Peyer's patch (tissue), 4 donors: Measurements from ENCODE around the gene ARID5A. TPM values are rescaled to one million over a fixed set of nuclear protein-coding genes. Genes with fewer than 3 reads are reported as not detected.

Source experiments
- DNase-seq, 3 donors: peaks; one replicate each; pipeline ENCODE4 v3.0.0-alpha.2; 2017 to 2019
- H3K27ac ChIP-seq, 4 donors: fragments of 200-600 bp; sonication (generic); one replicate each; pipeline ENCODE4 v1.5.1; 2016 to 2019
- H3K27me3 ChIP-seq, 2 donors: fragments of 200-600 bp; sonication (generic); one replicate each; pipeline ENCODE4 v1.5.1; 2019
- H3K36me3 ChIP-seq, 3 donors: fragments of 200-600 bp; sonication (generic); one replicate each; pipeline ENCODE4 v1.5.1; 2016 to 2019
- H3K4me1 ChIP-seq, 4 donors: fragments of 200-600 bp; sonication (generic); one replicate each; pipeline ENCODE4 v1.5.1; 2016 to 2019
- H3K4me3 ChIP-seq, 4 donors: fragments of 200-600 bp; sonication (generic); 1 replicate in 3 of 4; 2 replicates in 1 of 4; pipeline ENCODE4 v1.5.1; 2016 to 2019; ENCODE audit warnings: mild to moderate bottlenecking in 1 of 4
- H3K9me3 ChIP-seq, 4 donors: fragments of 200-600 bp; sonication (generic); one replicate each; pipeline ENCODE4 v1.5.1; 2016 to 2019; ENCODE audit warnings: mild to moderate bottlenecking in 1 of 4
- CTCF ChIP-seq, 6 experiments: fragments of 450-650 bp in 4 of 6; fragments of 200-600 bp in 2 of 6; sonication (generic) in 1 of 6; IDR thresholded peaks; one replicate each; pipeline ENCODE4 v1.5.1; 2017 to 2019; ENCODE audit warnings: antibody characterized with exemption in 6 of 6, mild to moderate bottlenecking in 3 of 6, moderate library complexity in 1 of 6
- POLR2A ChIP-seq, 2 donors: fragments of 450-650 bp; IDR thresholded peaks; one replicate each; pipeline ENCODE4 v1.5.1; 2017; ENCODE audit warnings: antibody characterized with exemption in 2 of 2, mild to moderate bottlenecking in 2 of 2, moderate library complexity in 2 of 2
- total RNA-seq, 4 donors: library from RNA; depleted of rRNA; stranded (reverse); fragments of >200 nt; gene quantifications; one replicate each; pipeline ENCODE4 v1.1.0, GENCODE V29; 2016

The ARID5A gene
- total RNA-seq, 4 donors from 2014 or later: 3.9 to 44.6 (median 16.9) TPM

- TF ChIP-seq CTCF (IDR thresholded peaks at IDR 0.05): no peak
- TF ChIP-seq POLR2A (IDR thresholded peaks at IDR 0.05): no peak
- DNase-seq: no peak
- H3K36me3 ChIP-seq: no peaks in the 10 kb centered on the region
- peaks cover 0 to 16% (median 4%) of the 10 kb centered on the region in 4 donors for H3K4me1 ChIP-seq
- H3K27ac ChIP-seq: peak overlapping the region in 1 of 4 donors; percentile 14
- H3K27me3 ChIP-seq: no peaks in the 10 kb centered on the region
- peak overlapping the region in 1 of 4 donors; percentile 24 for H3K4me3 ChIP-seq
- H3K9me3 ChIP-seq: no peaks in the 10 kb centered on the region
Observed at GRCh38 chr2:96509847-96510230, 26.7 kb upstream of the ARID5A start.

- TF ChIP-seq POLR2A (IDR thresholded peaks at IDR 0.05): no peak
- TF ChIP-seq CTCF (IDR thresholded peaks at IDR 0.05): no peak
- Histone ChIP-seq H3K4me1 (peaks cover 0 to 11% (median 4%) of the 10 kb centered on the region in 4 donors), H3K27me3 (no peaks in the 10 kb centered on the region), H3K36me3 (no peaks in the 10 kb centered on the region), H3K27ac (no peak overlapping the region), H3K4me3 (no peak overlapping the region), H3K9me3 (no peaks in the 10 kb centered on the region)
- no peak for DNase-seq
Observed at GRCh38 chr2:96510931-96511595, 25.5 kb upstream of the ARID5A start.

DNA sequence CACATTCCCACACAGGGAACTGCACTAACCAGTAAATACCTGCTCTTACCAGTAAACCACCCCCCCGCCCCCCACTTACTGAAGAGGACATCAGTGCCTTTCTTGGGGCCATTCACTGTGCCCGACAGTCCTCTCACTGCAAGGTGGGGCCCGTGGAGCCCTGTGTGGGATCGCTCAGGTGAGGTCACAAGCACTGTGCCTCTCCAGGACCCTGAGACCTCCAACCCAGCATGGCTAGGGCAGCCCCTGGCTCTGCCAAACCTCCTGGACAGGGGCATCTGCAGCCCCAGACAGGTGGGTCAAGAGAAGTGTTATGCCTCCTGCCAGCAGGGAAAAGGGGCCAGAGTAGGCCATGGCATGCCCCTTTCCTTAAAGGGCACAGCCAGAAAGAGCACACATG lies 24.7 kb upstream of the ARID5A start:
- Histone ChIP-seq H3K36me3 (no peaks in the 10 kb centered on the region), H3K4me1 (peaks cover 0 to 11% (median 4%) of the 10 kb centered on the region in 4 donors), H3K27ac (no peak overlapping the region), H3K9me3 (no peaks in the 10 kb centered on the region), H3K4me3 (no peak overlapping the region), H3K27me3 (no peaks in the 10 kb centered on the region)
- TF ChIP-seq POLR2A (IDR thresholded peaks at IDR 0.05) (no peak), CTCF (IDR thresholded peaks at IDR 0.05) (no peak)
- no peak for DNase-seq

- no peak for DNase-seq
Observed at GRCh38 chr2:96512341-96512740, 24.2 kb upstream of the ARID5A start.

GRCh38 chr2:96514521-96514920 lies 22.0 kb upstream of the ARID5A start:
- DNase-seq: peak in 1 of 3 donors; percentile 35
- no peaks in the 10 kb centered on the region for H3K36me3 ChIP-seq
- H3K27ac ChIP-seq: no peak overlapping the region
- no peak overlapping the region for H3K4me3 ChIP-seq
- no peaks in the 10 kb centered on the region for H3K9me3 ChIP-seq
- H3K27me3 ChIP-seq: no peaks in the 10 kb centered on the region
- H3K4me1 ChIP-seq: no peaks in the 10 kb centered on the region
- TF ChIP-seq CTCF (IDR thresholded peaks at IDR 0.05) (no peak), POLR2A (IDR thresholded peaks at IDR 0.05) (no peak)

More at GRCh38 chr2:96512341-96512740, 24.2 kb upstream of the ARID5A start:
- Histone ChIP-seq H3K4me3 (no peak overlapping the region), H3K4me1 (peaks cover 0 to 11% (median 4%) of the 10 kb centered on the region in 4 donors), H3K36me3 (no peaks in the 10 kb centered on the region), H3K9me3 (no peaks in the 10 kb centered on the region), H3K27me3 (no peaks in the 10 kb centered on the region), H3K27ac (no peak overlapping the region)
- TF ChIP-seq POLR2A (IDR thresholded peaks at IDR 0.05): no peak
- TF ChIP-seq CTCF (IDR thresholded peaks at IDR 0.05): no peak
